Measurements from ENCODE around the gene NALCN. TPM values are rescaled to one million over a fixed set of nuclear protein-coding genes. Genes with fewer than 3 reads are reported as not detected.

The NALCN gene
- total and polyA plus RNA-seq, 2 of the 8 experiments (the other 6 are each of a cell fraction or from before 2014, with no cell fraction given) = 0.26 to 0.54 TPM

DNA sequence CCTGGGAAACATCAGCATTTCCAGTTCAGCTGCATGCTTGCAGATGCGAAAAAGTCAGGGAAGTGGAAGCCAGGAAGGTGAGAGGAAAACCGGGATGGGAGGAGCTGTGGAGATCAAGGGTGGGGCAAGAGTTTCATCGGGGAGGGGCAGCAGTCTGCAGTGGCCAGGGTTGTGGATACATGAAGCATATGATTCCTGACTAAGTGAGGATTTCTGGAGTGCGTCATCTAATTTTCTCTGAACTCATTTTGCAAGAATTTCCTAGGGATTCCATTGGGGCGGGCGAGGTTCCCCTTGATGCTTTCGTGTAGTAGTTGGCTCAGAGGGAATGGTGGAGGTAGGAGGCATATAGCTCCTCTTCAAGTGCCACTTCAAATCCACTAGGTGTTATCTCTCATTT is 397.6 kb downstream of the NALCN start (continued):
- TF ChIP-seq, protein P1, sequence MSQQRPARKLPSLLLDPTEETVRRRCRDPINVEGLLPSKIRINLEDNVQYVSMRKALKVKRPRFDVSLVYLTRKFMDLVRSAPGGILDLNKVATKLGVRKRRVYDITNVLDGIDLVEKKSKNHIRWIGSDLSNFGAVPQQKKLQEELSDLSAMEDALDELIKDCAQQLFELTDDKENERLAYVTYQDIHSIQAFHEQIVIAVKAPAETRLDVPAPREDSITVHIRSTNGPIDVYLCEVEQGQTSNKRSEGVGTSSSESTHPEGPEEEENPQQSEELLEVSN (IDR thresholded peaks at IDR 0.05) = no peak
- no peak for TF ChIP-seq BACH1 (IDR thresholded peaks at IDR 0.05; ENCODE audit: low read length)
- TF ChIP-seq CHD2 (IDR thresholded peaks at IDR 0.05; ENCODE audit: low read length) = no peak

Measured in H1 (cell line).